Left ventricle myocardium superior (tissue), 1 donor: Measurements from ENCODE around the gene CFAP58. TPM values are rescaled to one million over a fixed set of nuclear protein-coding genes. Genes with fewer than 3 reads are reported as not detected.

ENCODE experiments used
- ATAC-seq: fragments of 200-7000 bp; cut with Tn5 transposase; one replicate; pipeline ENCODE4 v1.9.1; 2020; ENCODE audit warnings: mild to moderate bottlenecking, moderate library complexity
- DNase-seq: peaks from one replicate; pipeline ENCODE4 v3.0.0-alpha.2; 2020
- intact Hi-C: fragments of 100-400 bp; cut with micrococcal nuclease; formaldehyde crosslinking; loops from one replicate; pipeline ENCODE4 v1.11.0; 2022
- total RNA-seq: library from RNA; stranded (reverse); fragmentation: NEBNext Ultra II Directional; extraction: Animal tissue kit (Norgen Biotek cat#: 25700); gene quantifications from one replicate; pipeline ENCODE4 v1.2.1, GENCODE V29; 2021
- donor health status: DM: no; HTN: yes; CAD: no; lungs with severe emphysema.

Gene CFAP58
- total RNA-seq, 1 donor from 2014 or later, result 1.2 TPM

- DNase-seq (no peak), ATAC-seq (no peak)
- intact Hi-C loops, result no loop called here
Measured at GRCh38 chr10:104498347-104499081, 144.9 kb downstream of the CFAP58 start.

- ATAC-seq (no peak), DNase-seq (no peak)
- intact Hi-C loops, result no loop called here
Measured at GRCh38 chr10:104501449-104501848, 147.8 kb downstream of the CFAP58 start.

- ATAC-seq (peak; percentile 34), DNase-seq (no peak)
- intact Hi-C loops, result no loop called here
Measured at GRCh38 chr10:104501864-104502579, 148.4 kb downstream of the CFAP58 start.

- intact Hi-C loops, result no loop called here
- ATAC-seq (peak; percentile 48), DNase-seq (no peak)
Measured at GRCh38 chr10:104502907-104503306, 149.3 kb downstream of the CFAP58 start.

Other genes starting within 250 kb of the CFAP58 start
- gene SFR1, start 231.7 kb upstream of the CFAP58 start, total RNA-seq, result 5.2 TPM
- gene CFAP43, start 121.5 kb upstream of the CFAP58 start, total RNA-seq, result not detected
- gene GSTO1, start 98.9 kb upstream of the CFAP58 start, total RNA-seq, result 163 TPM
- 1.1 TPM for gene GSTO2, start 84.6 kb upstream of the CFAP58 start, total RNA-seq
- gene ITPRIP, start 15.4 kb upstream of the CFAP58 start, total RNA-seq, result 27.6 TPM